HFFc6 (cell line): ENCODE measurements around the gene WDR6. TPM values are rescaled to one million over a fixed set of nuclear protein-coding genes. Genes with fewer than 3 reads are reported as not detected.

Experiments used
- DNase-seq: peaks from one replicate; pipeline ENCODE4 v3.0.0-alpha.2; 2018
- H3K27ac Mint-ChIP-seq: 2 replicates; pipeline ENCODE4 v1.8.0; 2020; ENCODE audit warnings: mild to moderate bottlenecking, mixed read lengths
- H3K27me3 Mint-ChIP-seq: 2 replicates; pipeline ENCODE4 v1.8.0; 2021; ENCODE audit warnings: mild to moderate bottlenecking, moderate library complexity, mixed read lengths; ENCODE audit not compliant: insufficient read depth
- H3K36me3 Mint-ChIP-seq: 2 replicates; pipeline ENCODE4 v1.8.0; 2021; ENCODE audit warnings: low read depth, mixed read lengths
- H3K4me1 Mint-ChIP-seq: 2 replicates; pipeline ENCODE4 v1.8.0; 2020; ENCODE audit warnings: low read depth, mixed read lengths
- H3K4me3 Mint-ChIP-seq: 2 replicates; pipeline ENCODE4 v1.8.0; 2020; ENCODE audit warnings: mild to moderate bottlenecking, moderate library complexity, mixed read lengths
- H3K9me3 Mint-ChIP-seq: 2 replicates; pipeline ENCODE4 v1.8.0; 2020; ENCODE audit warnings: mild to moderate bottlenecking, mixed read lengths
- total RNA-seq, 6 experiments: library from RNA; stranded (reverse); fragmentation: NEBNext Ultra II Directional; extraction: Animal tissue kit (Norgen Biotek cat#: 25700); gene quantifications; 2 replicates in 1 of 6; 3 replicates in 5 of 6; pipeline ENCODE4 v1.2.3, GENCODE V29; 2021
- TF ChIP-seq, protein P1 (sequence below): fragments of 200-600 bp; sonication (generic); IDR thresholded peaks from 2 replicates; pipeline ENCODE4 v1.5.0; 2021; ENCODE audit warnings: antibody characterized with exemption, mild to moderate bottlenecking

The WDR6 gene
- total RNA-seq, 6 experiments from 2014 or later: 107 to 123 (median 115) TPM

DNA sequence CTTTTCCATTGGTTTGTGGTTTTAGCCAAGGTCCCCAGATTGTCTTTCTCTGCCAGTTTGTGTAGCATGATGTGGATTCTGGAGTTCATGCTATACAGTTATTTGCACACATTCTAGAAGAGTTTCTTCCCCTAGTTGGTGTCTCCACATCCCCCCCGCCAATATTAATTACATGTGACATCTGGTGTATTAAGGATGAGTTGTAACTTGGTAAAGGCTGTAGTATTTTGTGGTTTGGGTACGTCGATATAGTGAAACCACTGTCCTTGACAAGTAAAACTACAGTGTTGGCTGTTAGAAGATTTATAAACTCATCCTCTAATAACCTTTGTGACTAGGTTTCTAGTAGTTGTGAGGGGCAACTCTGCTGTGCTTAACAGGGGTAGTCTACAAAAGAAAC lies 40.8 kb upstream of the WDR6 start:
- TF ChIP-seq, protein P1, sequence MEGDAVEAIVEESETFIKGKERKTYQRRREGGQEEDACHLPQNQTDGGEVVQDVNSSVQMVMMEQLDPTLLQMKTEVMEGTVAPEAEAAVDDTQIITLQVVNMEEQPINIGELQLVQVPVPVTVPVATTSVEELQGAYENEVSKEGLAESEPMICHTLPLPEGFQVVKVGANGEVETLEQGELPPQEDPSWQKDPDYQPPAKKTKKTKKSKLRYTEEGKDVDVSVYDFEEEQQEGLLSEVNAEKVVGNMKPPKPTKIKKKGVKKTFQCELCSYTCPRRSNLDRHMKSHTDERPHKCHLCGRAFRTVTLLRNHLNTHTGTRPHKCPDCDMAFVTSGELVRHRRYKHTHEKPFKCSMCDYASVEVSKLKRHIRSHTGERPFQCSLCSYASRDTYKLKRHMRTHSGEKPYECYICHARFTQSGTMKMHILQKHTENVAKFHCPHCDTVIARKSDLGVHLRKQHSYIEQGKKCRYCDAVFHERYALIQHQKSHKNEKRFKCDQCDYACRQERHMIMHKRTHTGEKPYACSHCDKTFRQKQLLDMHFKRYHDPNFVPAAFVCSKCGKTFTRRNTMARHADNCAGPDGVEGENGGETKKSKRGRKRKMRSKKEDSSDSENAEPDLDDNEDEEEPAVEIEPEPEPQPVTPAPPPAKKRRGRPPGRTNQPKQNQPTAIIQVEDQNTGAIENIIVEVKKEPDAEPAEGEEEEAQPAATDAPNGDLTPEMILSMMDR: no peak
- H3K9me3 Mint-ChIP-seq: no peaks in the 10 kb centered on the region
- DNase-seq: no peak

DNA sequence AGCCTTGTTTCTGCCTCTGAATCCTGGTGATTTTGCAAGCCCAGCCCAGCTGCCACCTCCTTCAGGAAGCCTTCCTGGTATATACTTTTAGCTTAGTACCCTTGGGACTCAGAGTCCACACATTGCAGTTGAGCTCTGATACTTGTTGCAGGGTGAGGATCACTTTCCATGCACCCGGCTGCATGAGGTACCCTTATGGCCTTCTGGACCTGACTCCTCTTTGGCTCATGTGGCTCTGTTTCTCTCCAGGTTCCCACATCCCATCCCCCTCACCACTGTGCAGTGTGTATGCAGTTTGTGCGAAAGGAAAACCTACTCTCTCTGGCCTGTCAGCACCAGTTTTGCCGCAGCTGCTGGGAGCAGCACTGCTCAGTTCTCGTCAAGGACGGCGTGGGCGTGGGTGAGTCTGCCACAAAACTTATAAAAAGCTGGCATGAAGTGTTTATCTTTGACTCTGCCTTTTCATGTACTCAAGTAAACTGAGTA lies 40.3 kb upstream of the WDR6 start:
- Mint-ChIP-seq H3K4me3 (no peak overlapping the region), H3K27me3 (no peaks in the 10 kb centered on the region), H3K27ac (no peak overlapping the region), H3K4me1 (no peaks in the 10 kb centered on the region), H3K36me3 (peaks cover 23% of the 10 kb centered on the region), H3K9me3 (no peaks in the 10 kb centered on the region)
- no peak for DNase-seq
- TF ChIP-seq, protein P1: no peak

More for the DNA sequence above, 40.8 kb upstream of the WDR6 start:
- Mint-ChIP-seq H3K27ac (no peak overlapping the region), H3K4me1 (no peaks in the 10 kb centered on the region), H3K27me3 (no peaks in the 10 kb centered on the region), H3K4me3 (no peak overlapping the region), H3K36me3 (peaks cover 18% of the 10 kb centered on the region)

DNA sequence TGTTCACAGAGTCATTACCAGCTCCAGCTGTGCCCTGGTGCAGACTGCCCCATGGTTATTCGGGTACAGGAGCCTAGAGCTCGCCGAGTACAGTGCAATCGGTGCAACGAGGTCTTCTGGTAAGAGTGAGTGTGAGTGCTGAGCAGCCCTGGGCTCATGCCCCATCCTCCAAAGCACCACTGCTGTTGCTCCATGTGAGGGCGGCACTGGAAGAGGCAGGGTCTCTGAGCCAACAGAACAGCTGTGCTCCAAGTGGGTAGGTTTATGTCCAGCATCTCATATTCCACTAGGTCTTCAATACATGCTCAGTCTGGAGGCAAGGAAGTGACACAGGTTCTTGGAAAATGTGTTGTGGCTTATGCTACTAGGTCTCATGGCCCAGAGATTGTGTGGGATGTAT lies 36.6 kb upstream of the WDR6 start:
- H3K4me1 Mint-ChIP-seq: no peaks in the 10 kb centered on the region
- peaks cover 38% of the 10 kb centered on the region for H3K36me3 Mint-ChIP-seq
- no peaks in the 10 kb centered on the region for H3K9me3 Mint-ChIP-seq
- no peaks in the 10 kb centered on the region for H3K27me3 Mint-ChIP-seq
- DNase-seq: no peak
- TF ChIP-seq, protein P1: no peak
- no peak overlapping the region for H3K4me3 Mint-ChIP-seq
- H3K27ac Mint-ChIP-seq: no peak overlapping the region

DNA sequence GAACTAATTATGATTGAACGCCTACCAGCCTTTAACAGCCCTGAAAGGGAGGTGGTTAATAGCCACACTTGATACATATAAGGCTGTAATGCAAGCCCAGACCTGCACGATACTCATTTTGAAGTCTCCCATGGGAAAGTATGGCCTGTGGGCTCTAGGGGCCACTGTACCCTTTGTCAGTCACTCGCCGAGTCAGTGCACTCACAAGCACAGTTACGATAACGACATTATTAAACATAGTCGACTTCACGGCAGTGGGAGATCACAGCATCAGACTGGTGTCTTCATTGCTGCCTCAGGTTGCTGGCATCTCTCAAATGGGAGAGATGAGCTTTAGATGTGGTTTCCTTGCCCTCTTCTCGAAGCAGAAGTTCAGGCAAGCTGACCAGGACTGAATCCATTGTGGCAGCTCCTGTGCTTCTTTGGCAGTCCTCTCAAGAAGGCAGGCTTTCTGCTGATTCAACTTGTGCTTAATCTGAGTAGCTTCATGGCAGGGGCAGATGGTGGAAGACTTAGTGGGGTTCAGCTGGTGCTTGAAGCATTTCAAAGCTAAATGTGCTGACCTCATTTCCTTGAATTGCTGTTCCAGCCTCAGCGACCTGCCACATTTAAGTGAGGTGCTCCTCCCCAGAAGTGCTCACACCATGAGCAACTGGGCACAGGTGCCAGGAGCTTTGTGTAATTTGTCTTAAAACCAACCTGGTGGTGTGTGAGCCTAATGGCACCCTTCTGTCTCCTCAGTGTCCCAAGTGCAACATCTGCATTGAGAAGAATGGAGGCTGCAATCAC lies 32.9 kb upstream of the WDR6 start:
- Mint-ChIP-seq H3K36me3 (peaks cover 32% of the 10 kb centered on the region), H3K27ac (no peak overlapping the region), H3K4me1 (no peaks in the 10 kb centered on the region), H3K27me3 (no peaks in the 10 kb centered on the region; the same call in 1 of the 2 replicates), H3K9me3 (no peaks in the 10 kb centered on the region), H3K4me3 (no peak overlapping the region)
- TF ChIP-seq, protein P1: no peak
- DNase-seq: no peak

DNA sequence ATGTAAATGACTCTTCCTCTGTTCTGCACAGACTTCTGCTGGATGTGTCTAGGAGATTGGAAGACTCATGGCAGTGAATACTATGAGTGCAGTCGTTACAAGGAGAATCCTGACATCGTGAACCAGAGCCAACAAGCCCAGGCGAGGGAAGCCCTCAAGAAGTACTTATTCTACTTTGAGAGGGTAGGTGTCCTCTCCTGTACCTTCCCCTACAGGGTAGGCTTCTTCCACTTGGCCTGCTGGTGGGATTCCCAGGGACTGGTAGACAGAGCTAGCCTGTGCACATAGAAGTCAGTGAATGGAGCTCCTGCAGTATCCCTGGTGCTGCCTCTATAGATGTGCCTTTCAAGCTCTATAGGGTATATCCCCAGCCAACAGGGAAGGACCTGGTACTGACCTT lies 27.7 kb upstream of the WDR6 start:
- DNase-seq: no peak
- Mint-ChIP-seq H3K9me3 (no peaks in the 10 kb centered on the region), H3K36me3 (peaks cover 10% of the 10 kb centered on the region), H3K27me3 (no peaks in the 10 kb centered on the region; the same call in none of the 2 replicates), H3K4me3 (no peak overlapping the region), H3K4me1 (peaks cover 5% of the 10 kb centered on the region; the same call in 1 of the 2 replicates), H3K27ac (no peak overlapping the region)
- TF ChIP-seq, protein P1: no peak
